NCI-H146 treated with DMSO at 0.1 percent for 48 hours (cell line): ENCODE data around the gene TRMT2A.

ENCODE experiments used
- DNase-seq: peaks from one replicate; lab custom pipeline; 2025; ENCODE audit not compliant: unreplicated experiment; lab: John Stamatoyannopoulos, UW

Gene TRMT2A

DNA sequence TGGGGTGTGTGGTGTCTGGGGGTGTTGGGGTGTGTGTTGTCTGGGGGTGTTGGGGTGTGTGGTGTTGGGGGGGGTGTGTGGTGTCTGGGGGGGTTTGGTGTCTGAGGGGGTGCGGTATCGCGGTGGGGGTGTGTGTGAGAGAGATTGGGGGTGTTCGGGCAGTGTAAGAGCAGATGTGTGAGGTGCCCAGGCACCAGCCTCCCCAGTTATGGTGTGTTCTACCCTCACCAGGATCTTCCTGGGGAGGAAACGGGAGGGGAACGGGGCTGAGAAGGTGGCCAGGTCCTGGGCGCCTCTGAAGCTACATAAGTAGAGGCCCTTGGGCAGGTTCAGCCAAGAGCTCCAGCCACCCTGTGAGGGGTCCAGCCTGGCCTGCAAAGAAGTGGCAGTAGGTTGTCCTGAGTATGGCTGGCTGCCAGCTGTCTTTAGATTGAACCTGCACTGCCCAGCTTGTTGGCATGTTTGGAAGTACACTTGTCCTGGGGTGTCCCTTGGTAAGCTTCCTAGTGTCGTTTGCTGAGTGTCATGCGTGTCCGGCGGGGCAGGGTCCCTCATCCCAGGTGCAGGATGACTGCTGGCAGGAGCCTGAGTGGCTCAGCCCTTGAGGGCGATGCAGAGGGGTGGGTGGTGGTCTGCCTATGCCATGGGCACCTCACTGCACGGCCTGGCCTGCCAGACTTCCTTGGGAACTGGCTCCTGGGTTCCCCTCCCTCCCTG lies 6.5 kb upstream of the TRMT2A start:
- DNase-seq = no peak

DNA sequence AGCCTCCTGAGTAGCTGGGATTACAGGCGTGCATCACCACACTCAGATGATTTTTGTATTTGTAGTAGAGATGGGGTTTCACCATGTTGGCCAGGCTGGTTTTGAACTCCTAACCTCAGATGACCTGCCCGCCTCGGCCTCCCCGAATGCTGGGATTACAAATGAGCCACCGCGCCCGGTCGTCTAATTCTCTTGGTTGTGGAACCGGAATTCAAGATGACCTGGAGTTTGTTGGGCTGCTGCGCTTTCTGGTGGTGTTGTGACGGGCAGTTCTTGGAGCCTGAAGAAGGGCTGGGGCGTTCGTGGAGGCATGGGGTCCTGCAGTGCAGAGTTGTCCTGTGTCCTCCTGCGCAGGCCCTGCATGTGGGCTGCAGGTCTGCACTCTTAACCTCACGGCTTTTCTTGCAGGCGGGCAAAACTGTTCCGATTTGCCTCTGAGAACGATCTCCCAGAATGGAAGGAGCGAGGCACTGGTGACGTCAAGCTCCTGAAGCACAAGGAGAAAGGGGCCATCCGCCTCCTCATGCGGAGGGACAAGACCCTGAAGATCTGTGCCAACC lies 4.9 kb upstream of the TRMT2A start:
- no peak for DNase-seq

DNA sequence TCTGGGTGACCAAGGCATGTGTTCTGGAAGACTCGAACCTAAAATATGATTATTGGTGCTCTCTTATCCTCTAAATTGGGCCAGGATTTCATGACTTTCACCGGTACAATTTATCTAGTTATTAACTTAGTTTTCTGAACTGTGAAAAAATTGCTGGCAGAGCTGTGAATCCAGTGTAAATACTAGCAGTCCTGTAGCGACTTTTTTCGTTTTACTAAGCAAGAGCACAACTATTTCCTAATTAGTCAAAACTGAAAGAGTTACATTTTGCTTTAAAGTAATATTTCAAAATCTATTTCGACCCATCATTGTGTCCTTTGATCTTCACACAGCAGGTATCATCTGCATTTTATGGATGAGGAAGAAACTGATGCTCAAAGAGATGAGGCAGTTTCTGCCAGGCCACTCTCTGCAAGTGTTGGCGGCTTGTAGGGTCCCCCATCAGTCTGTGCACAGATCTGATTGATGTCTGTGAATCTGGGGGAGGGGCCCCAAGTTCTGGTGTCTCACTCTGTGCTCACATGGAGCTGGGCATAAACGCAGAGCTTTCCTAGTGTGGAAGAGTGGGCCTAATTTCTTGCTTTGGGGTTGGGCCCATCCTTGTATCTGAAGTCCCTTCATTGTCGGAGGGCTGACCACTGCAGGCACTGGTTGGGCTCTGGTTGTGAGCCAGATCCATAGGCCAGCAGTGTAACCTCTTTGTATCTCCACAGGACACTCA lies 1.4 kb upstream of the TRMT2A start:
- DNase-seq = no peak

DNA sequence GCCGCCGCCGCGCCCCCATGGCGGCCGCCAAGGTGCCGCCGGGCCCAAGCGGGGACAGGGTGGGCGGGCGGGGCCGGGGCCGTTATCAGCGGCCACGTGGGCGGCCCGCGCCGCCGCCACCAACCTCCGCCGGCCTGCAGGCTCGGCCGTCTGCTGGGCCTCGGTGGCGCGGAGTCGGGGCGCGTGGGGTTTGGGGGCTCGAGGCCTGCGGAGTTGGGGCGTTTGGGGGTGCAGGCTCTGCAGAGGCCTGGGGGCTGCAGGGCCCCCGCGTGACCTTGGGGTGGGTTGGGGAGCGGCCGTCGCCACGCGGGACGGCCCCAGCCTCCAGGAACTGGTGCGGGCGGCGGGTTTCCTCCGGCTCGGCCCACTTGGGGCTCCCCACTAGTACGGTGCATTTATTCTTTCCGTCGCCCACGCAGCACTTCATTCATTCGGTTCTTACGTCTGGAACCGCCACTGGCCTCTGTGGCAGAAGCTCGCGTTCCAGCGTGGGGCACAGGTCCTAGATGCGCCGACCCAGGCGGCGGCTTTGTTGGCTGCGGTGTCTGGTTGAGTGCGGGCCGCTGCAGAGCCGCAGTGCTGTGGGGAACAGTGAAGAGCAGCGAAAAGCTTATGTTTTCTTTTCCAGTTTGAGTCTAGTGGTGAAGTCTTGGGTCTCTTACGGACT lies 740 bp upstream of the TRMT2A start:
- DNase-seq = no peak

DNA sequence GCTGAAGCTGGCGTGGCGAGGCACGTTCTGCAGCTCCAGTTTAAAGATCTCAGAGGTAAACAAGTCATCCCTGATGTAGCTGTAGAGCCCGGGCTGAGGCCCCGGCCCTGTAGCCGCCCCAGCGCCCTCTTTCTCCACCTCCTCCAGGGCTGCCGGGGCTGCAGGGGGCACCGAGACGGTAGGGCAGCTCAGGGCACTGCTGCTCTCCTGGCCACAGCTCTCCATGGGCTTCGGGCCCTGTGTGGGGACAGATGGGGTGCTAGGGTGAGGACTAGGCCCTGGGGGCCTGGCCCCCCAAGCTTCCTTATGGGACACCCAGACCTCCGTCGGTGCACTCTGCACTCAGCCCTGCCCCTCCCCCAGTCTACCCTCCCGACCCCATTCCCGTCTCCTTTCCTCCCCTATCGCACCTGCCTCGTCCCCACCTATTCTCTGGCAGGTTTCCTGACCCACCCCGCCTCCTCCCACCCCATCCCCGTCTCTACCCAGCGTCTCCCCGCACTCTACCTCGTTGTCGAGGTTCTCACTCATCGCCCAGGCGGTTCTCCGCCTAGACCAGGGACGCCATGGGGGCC lies 563 bp downstream of the TRMT2A start:
- no peak for DNase-seq

DNA sequence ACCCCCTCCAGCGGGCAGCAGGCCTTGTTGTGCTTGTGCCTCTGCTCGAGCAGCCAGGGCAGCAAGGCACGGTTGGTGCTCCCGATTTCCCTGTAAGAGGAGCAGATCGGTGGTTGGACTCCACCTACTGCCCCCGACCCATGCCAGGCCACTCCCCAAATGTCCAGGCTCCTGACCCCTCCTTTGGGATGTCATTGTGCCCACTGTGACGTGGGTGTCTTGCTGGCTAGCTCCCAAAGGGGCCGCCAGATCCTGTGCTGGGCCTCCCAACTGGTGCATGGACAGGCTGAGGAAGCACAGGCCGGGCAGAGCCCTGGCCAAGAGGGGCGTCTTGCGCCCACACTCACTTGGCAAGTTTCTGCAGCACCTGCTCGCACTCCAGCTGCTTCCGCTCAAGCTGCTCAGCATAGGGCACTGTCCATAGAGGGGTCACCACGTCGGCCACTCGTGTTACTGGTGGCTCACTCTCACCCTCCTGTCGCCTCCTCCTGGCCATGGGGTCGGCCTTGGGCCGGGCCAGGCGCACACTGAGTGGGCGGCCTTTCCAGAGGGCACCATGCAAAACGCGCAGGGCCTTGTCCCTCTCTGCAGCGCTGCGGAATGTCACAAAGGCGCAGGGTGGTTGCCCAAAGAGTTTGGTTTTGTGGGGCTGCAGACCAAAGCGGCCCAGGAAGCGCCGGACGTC lies 1.2 kb downstream of the TRMT2A start, which contains the start of gene RANBP1:
Gene RANBP1 (plus strand): TSS at position 414 of the 685 bp plus-strand sequence. CDS start 81 bp downstream, at position 495.
- DNase-seq = no peak

DNA sequence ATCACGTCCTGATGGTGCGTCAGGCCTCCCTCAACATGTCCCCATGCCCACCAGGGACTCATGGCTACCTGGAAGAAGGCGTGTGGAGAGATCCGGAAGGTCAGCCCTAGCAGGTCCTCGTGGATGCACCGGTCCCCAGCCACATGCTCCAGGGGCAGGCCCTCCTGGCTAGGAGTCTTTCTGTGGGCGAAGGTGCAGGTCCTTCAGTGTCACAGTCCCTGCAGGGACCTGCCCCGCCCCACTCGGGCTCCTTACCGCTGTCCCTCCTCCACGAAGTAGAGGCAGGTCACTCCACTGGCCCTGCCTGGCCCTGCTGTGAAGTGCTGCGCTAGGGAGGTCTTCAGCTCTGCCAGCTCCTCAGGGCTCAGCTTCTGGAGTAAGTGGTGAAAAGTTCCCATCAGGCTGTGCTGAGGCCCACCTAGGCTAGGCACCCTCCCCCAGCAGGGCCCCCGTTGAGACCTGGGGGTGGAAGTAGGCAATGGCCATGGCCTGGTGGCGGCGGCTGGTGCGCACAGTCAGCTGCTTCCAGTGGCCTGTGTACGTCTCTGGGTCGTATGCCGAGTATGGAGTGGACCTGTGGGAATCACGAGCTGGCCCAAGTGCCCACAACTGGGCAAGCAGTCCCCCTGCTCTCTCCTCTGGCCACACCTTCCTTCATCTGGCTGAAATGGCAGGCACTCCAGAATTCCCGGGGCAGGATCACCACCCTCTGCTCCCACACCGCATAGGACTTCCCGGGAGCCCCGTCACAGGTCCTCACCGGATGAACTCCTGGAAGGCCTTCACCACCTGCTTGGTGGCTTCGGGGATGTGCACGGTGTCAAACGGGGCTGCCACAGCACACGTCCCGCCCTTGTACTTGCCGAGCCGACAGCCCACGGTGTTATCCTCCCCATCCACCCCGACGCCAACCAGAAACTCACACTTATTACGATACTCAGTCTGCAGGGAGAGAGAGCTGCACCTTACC lies 2.2 kb downstream of the TRMT2A start:
- no peak for DNase-seq

DNA sequence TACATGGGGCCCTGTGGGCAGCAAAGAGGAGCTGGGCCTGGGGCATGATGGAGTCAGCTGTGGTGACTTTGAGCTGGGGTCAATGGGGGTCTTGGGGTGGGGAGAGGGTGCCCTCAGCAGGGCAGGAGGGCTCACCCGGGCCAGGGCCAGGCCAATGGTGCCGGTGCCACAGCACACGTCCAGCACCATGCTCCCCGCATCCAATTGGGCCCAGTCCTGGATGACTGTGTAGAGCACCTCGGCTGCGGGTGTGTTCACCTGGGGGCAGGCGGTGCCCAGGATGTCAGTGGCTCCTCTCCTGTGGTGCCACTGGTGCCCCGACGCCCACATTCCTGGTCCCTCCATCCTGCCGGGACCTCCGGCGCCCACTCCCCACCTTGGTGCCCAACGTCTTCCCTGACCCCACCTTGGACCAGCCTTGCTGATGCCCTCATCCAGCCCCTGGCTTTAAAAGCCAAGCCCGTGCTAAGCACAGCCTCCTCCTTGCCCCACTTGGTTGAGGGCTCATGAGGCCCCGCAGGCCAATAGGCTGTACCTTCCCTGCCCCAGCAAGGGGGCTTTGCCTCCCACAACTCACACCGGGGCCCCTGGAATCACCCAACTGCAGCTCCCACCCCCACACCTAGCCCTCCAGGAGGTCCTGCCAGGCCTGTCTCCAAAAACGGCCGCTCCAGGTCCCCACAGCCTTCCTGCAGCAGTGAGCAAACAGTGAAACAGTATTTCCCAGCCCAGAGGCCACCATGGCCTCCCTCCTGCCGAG lies 3.3 kb downstream of the TRMT2A start:
- no peak for DNase-seq

DNA sequence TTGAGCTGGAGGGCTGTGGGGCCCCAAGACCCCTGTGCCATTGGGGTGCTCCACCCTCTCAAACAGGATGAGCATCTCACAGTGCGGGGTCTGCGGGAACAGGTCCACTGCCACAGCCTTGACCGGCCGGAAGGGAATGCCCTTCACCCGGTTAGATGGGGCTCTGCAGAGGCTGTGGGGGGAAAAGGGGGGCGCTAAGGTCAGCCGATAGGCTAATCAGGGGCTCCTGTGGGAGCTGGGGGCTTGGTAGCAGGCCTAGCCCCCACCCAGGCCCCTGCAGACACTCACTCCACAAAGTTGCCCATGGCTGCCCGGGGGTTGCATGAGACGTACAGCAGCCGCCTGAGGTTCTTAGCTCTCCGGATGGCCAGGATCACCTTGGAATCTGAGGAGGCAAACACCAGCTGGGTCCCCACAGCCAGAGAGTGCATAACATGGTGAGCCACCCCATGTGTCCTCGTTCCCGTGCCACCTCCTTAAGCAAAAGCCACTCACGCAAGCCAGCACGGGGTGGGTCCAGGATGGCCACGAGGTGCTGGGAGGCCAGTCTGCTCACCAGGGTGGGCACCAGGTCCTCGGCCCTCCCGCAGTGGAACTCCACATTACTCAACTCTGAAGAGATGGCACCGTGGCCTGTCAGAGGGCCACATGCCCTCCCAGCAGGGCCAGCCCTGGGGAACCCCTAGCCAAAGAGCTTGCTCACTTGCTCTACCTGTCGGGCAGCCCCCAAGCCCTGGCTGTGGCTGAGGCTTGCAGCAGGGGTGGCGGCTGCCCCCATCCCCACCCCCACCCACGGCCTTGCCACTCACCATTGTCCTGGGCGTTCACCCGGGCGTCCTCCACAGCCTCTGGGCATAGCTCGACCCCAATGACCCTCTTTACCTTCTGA lies 4.2 kb downstream of the TRMT2A start:
- DNase-seq = no peak

DNA sequence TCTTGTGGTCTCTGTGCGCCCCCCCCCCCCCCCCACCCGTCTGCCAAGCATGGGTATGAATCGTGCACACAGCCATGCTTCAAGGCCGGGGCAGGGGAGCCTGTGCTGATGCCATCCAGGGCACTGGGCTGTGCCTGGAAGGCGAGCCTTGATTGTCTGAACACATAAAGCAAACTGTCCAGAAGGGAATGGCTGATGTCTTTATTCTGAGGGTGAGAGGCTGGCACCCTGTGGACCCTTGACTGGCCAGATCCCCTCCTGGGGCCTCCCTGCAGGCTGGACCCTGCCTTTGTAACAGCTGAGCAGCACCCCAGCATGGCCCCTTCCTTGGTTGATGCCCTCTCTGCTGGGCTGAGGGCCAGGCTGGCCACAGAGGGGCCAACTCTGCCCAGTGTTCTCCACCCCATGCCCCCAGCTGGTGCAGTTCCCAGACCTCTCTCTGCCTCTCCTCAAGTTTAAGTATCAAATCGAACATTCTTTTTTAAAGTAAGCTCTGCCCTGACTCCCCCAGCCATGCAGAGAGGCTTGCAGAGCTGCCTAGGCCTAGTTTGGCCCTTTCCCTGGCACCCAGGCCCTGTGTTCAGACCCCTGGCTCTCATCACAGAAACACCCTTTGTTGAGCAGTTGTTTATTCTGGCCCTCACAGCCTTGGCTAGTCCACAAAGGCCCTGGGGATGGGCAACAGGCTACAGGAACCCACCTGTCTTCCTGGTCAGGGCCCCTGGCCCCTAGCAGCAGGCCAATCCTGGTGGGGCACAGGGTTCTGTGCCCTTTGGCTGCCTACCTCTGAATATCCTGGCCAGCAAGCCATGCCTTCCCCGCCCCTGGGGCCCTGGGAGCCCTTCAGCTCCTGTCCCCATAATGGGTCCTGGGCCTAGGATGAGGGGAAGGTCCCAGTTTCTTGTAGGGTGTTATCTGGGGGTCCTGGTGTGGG lies 5.1 kb downstream of the TRMT2A start:
- DNase-seq = no peak

DNA sequence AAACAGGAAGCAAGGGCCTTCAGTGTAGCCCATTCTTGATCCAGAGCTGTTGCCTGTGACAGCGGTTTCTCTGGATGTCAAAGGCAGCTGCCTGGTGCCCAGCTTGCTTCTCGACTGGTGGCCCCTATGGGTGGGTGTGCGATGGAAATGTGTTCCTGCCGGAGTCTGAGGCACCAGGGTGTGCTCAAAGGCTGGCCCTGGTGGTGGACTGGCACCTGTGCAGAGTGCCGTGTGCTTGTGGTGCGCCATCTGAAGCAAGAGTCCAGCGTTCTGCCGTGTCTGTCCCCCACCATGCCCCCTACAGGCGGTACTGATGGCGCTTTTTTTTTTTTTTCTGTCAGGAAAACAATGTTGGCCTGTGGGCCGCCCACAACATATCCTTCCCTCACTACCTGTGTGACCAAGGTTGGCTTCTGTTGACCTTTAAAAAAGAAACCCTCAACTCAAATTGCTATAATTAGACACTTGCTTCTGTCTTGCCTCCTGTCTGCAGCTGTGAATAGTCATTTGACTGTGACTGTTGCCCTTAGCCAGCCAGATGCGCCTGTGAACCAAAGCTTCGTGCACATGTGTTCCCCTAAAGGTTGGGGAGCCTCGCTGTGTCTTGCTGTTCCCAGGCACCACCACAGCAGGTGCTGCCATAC lies 5.9 kb downstream of the TRMT2A start:
- DNase-seq = no peak

DNA sequence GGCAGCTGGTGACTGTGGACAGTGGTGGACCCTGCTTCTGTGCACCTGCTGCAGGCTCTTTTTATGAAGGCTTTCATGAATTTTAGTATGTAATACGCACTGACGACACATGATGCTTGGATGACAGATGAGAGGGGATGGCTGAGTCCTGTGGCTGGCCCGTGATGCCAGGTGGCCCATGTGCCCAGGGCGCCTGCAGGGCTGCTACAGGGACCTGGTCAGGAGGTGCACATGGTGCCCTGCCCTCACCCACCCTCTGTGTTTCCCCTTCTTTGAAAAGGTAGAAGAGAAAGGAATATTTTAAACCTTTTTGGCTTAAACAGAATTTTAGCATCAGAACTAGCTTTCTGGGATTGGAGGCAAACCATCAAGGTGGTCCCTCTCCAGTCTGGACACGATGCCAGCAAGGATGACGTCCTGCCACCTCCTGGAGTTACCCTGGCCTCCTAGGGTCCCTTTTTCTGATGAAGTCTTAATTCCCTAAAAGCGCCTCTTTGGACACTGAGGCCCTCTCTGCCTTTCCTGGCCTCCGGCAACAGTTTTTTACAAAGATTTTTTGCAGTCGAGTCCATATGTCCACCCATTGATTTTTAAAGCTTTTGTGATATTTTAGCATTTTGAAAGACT lies 6.6 kb downstream of the TRMT2A start:
- DNase-seq = no peak

DNA sequence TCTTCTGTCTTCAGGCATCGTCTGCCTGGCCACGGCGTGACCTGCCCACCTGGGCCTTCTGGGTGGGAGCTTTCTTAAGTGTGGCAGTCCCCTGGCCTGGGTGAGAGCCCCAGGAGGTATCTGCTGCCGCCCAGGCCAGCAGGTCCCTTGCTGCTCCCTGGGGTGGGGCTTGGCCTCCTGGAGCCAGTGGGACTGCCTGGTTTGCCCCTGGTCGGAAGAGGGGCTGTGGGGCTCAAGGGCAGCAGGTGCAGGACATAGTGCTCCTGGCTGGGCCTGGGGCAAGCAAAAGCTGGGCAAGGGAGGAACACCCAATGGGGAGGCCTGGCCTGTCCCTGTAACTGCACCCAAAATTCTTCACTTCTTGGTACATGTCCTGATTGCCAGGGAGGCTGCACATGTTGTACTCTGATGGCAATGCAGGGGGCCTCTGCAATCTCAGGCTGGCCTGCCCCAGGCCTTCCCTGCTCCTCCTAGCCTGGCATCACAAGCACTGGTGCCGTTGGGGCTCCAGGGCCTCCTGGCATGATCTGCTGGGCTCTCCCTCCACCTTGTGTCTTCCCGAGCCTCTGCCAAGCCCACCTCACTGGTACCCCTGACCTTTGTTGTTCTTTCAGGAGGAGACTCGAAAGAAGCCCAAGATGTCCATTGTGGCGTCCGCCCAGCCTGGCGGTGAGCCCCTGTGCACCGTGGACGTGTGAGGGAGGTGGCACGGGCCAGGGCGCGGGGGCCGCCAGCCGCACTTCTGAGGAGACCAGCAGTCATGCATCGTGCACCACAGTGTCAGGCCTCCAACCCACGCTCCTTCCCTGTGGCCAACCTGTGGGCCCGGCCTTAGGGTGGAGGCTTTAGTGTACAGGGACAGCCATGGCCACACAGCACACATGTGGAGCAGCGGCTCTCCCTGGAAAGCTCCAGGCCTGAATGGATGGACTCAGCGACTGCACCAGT lies 7.3 kb downstream of the TRMT2A start:
- DNase-seq = no peak

DNA sequence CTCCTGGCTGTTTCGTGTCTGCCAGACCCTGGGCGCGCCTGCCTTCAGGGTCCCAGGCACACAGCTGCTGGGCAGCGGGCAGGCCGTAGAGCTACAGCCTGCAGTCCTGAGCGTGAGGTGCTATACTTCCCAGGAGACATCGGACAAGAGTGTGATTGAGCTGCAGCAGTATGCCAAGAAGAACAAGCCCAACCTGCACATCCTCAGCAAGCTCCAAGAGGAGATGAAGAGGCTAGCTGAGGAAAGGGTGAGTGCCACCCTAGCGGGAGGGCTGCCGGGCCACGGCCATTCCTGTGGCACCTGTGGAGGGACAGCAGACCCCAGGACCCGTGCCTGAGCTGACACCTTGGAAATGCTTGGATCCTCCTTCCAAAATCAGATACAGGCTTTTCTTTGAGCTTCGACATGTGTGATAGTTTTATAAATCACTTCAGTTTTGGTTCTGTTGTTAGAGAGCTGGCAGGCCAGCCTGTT lies 8.2 kb downstream of the TRMT2A start:
- DNase-seq = no peak
